ENCODE results near the gene HHAT.

GRCh38 chr1:210328746-210329503 lies at the start of gene HHAT:
- peak; percentile 15 for TF ChIP-seq CTCF (conservative IDR thresholded peaks at IDR 0.05)
- no peak; the same call in 1 of the 2 replicates for TF ChIP-seq ZFX (IDR thresholded peaks at IDR 0.05)
